Activated CD4-positive, CD25-positive, alpha-beta regulatory T cell (primary cell): ENCODE results near the gene TMEM45A.

Experiments
- DNase-seq, 4 experiments: peaks; one replicate each; lab custom pipeline; 2025; lab: John Stamatoyannopoulos, UW

Gene TMEM45A

DNA sequence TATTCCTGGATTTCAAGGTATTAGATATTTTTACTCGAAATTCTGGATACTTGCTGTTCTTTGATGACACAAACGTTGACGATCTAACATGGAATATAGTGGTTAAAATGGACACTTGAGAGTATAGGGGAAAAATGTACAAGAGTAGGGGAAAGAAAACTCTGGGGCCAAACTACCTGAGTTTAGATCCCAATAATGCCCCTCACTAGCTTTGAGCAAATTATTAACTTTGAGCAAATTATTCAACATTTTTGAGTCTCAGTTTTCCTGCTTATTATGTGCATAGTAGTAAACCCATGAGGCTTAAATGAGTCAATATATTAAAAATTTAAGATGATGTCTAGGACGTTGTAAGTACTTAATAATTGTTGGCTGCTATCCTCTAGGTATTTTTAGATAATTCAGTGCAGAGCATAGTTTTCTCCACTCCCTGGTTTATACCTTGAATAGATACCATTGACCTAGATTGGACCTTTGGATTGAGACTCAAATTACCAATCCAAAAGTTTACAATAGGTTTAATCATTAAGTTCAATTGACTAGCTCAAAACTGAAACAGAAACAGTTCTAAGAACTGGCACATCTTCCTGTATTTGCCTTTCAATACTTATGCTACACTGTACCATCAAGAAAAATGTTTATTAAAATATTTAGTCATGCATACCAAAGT is 121.4 kb downstream of the TMEM45A start:
- no peak for DNase-seq

DNA sequence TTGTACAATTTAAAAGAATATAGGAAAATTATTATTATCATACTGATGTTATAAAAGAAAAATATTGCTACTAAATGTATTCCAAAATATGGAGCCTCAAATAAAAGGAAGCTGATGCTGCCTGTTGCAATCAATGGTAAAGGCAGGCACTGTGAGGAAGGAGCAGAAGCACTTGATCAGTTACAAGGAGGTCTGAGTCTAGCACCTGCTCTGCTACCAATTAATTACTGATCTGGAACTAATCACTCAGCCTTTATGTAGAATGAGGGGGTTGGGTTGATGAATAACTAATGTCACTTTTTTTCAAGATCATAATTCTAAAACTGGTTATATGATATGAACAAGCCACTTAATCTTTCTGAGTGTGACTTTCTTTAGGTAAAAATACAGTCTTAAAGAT is 122.5 kb downstream of the TMEM45A start:
- DNase-seq = no peak

DNA sequence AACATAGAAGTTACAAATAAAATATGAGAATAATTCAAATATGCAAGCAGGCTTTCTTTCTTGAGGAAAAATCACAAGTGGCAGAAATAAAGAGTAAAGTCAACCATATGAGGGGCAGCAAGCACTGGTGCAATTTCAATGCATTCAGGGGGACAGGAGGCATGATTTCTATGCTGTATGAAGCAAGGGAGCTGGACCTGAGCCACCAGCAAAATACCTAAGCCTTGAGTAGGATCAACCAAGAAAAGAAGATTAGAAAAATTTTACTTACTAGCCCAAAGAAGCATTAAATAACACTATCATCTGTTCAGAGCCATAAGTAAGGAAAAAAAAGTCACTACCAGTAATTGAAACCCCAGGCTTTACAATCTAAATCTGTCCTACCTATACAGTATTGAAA is 123.3 kb downstream of the TMEM45A start:
- no peak for DNase-seq

DNA sequence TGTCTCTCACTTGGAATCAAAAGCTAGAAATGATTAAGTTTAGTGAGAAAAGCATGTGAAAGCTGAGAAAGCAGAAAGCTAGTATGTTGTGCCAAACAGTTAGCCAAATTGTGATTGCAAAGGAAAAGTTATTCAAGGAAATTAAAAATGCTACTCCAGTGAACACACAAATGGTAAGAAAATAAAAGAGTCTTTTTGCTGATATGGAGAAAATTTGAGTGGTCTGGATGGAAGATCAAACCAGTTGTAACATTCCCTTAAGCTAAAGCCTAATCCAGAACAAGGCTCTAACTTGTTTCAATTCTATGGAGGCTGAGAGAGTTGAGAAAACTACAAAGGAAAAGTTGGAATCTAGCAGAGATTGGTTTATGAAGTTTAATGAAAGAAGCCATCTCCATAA is 128.8 kb downstream of the TMEM45A start:
- no peak for DNase-seq
